Liver (tissue), 9 donors: ENCODE results near the gene TMEM214. TPM values are rescaled to one million over a fixed set of nuclear protein-coding genes. Genes with fewer than 3 reads are reported as not detected.
A peak's percentile ranks its signal among the peaks of the same experiment; 100 is the strongest.

Source experiments
- DNase-seq: peaks from one replicate; pipeline ENCODE4 v3.0.0-alpha.2; 2017; ENCODE audit warnings: low spot score
- H3K27ac ChIP-seq, 2 donors: one replicate each; pipeline ENCODE4 v1.7.0; 2013; ENCODE audit warnings: inconsistent platforms in 2 of 2, low read length in 2 of 2, control low read depth in 1 of 2, low read depth in 1 of 2, mild to moderate bottlenecking in 1 of 2
- H3K27me3 ChIP-seq, 4 donors: one replicate each; pipeline versions ENCODE4 v1.6.1 to v1.7.0; 2013; ENCODE audit warnings: low read length in 3 of 4, inconsistent platforms in 1 of 4, mild to moderate bottlenecking in 1 of 4, moderate library complexity in 1 of 4; ENCODE audit not compliant: control insufficient read depth in 4 of 4, insufficient read depth in 4 of 4
- H3K36me3 ChIP-seq, 4 donors: one replicate each; pipeline versions ENCODE4 v1.6.1 to v1.7.0; 2013; ENCODE audit warnings: low read length in 3 of 4, mild to moderate bottlenecking in 3 of 4, low read depth in 1 of 4, moderate library complexity in 1 of 4; ENCODE audit not compliant: control insufficient read depth in 4 of 4, insufficient read depth in 3 of 4
- H3K4me1 ChIP-seq, 4 donors: one replicate each; pipeline versions ENCODE4 v1.6.1 to v1.7.0; 2013; ENCODE audit warnings: low read length in 3 of 4, mild to moderate bottlenecking in 3 of 4, moderate library complexity in 1 of 4; ENCODE audit not compliant: control insufficient read depth in 4 of 4, insufficient read depth in 4 of 4
- H3K4me3 ChIP-seq, 3 donors: one replicate each; pipeline versions ENCODE4 v1.6.1 to v1.7.0; 2013; ENCODE audit warnings: low read length in 3 of 3, control low read depth in 1 of 3, low read depth in 1 of 3, mild to moderate bottlenecking in 1 of 3
- H3K9ac ChIP-seq, 2 donors: one replicate each; pipeline ENCODE4 v1.7.0; 2013; ENCODE audit warnings: low read length in 2 of 2, mild to moderate bottlenecking in 2 of 2, moderate library complexity in 2 of 2, control low read depth in 1 of 2, low read depth in 1 of 2
- H3K9me3 ChIP-seq, 4 donors: one replicate each; pipeline versions ENCODE4 v1.6.1 to v1.7.0; 2013; ENCODE audit warnings: low read length in 3 of 4; ENCODE audit not compliant: control insufficient read depth in 4 of 4
- CTCF ChIP-seq: fragments of 150-350 bp; IDR thresholded peaks from 2 replicates; pipeline ENCODE4 v1.5.1; 2017; ENCODE audit warnings: improper control_type of control experiment, low read depth, low read length; ENCODE audit not compliant: missing input control
- EGR1 ChIP-seq, 2 donors: IDR thresholded peaks; 2 replicates each; pipeline ENCODE4 v1.6.1; 2016 to 2018; ENCODE audit warnings: antibody characterized with exemption in 2 of 2, low read depth in 2 of 2
- FOXA2 ChIP-seq: IDR thresholded peaks from 2 replicates; pipeline ENCODE4 v1.6.1; 2016; ENCODE audit warnings: antibody characterized with exemption
- GABPA ChIP-seq, 2 donors: IDR thresholded peaks in 1 of 2; conservative IDR thresholded peaks in 1 of 2; 2 replicates each; pipeline ENCODE4 v1.6.1; 2016; ENCODE audit warnings: antibody characterized with exemption in 2 of 2, mild to moderate bottlenecking in 1 of 2, moderate library complexity in 1 of 2
- HNF4A ChIP-seq, 2 donors: conservative IDR thresholded peaks; 2 replicates each; pipeline ENCODE4 v1.6.1; 2016; ENCODE audit warnings: antibody characterized with exemption in 2 of 2, mild to moderate bottlenecking in 2 of 2
- JUND ChIP-seq, 2 donors: IDR thresholded peaks; 2 replicates each; pipeline ENCODE4 v1.6.1; 2016; ENCODE audit warnings: antibody characterized with exemption in 2 of 2
- NR2F2 ChIP-seq: IDR thresholded peaks from 2 replicates; pipeline ENCODE4 v1.6.1; 2016; ENCODE audit warnings: antibody characterized with exemption
- RAD21 ChIP-seq, 2 donors: IDR thresholded peaks; 2 replicates each; pipeline ENCODE4 v1.6.1; 2016; ENCODE audit warnings: antibody characterized with exemption in 2 of 2, mild to moderate bottlenecking in 2 of 2
- REST ChIP-seq: IDR thresholded peaks from 2 replicates; pipeline ENCODE4 v1.6.1; 2016; ENCODE audit warnings: antibody characterized with exemption, mild to moderate bottlenecking
- RXRA ChIP-seq, 2 donors: IDR thresholded peaks; 2 replicates each; pipeline ENCODE4 v1.6.1; 2017 to 2018; ENCODE audit warnings: antibody characterized with exemption in 2 of 2, mild to moderate bottlenecking in 1 of 2
- SP1 ChIP-seq: IDR thresholded peaks from 2 replicates; pipeline ENCODE4 v1.6.1; 2018; ENCODE audit warnings: antibody characterized with exemption, mild to moderate bottlenecking
- TAF1 ChIP-seq: conservative IDR thresholded peaks from 2 replicates; pipeline ENCODE4 v1.6.1; 2016; ENCODE audit warnings: antibody characterized with exemption, mild to moderate bottlenecking
- YY1 ChIP-seq: IDR thresholded peaks from 2 replicates; pipeline ENCODE4 v1.6.1; 2016; ENCODE audit warnings: antibody characterized with exemption, mild to moderate bottlenecking
- ZBTB33 ChIP-seq: IDR thresholded peaks from 2 replicates; pipeline ENCODE4 v1.6.1; 2016; ENCODE audit warnings: antibody characterized with exemption
- WGBS: extraction: QIAGEN DNeasy Blood & Tissue Kit; methylation state at CpG from one replicate; pipeline ENCODE4 v1.1.7; 2013; 5-methylcytosine and 5-hydroxymethylcytosine counted together
- polyA plus RNA-seq, 2 donors: library from polyadenylated mRNA; stranded (reverse) in 1 of 2; unstranded in 1 of 2; fragments of 200-250 nt in 1 of 2; fragments of >200 nt in 1 of 2; fragmentation: Nextera tagmentation in 1 of 2; extraction: Ambion mirVana in 1 of 2; gene quantifications; one replicate each; pipeline versions ENCODE4 v1.2.1 to v1.2.3, GENCODE V29; 2013 to 2015
- total RNA-seq, 2 donors: library from RNA; depleted of rRNA; stranded (reverse); fragments of >200 nt; gene quantifications; one replicate each; pipeline ENCODE4 v1.2.3, GENCODE V29; 2014
- TF ChIP-seq, protein P1 (sequence below): IDR thresholded peaks from 2 replicates; pipeline ENCODE4 v1.6.1; 2016; ENCODE audit warnings: antibody characterized with exemption
- TF ChIP-seq, protein P2 (sequence below): IDR thresholded peaks from 2 replicates; pipeline ENCODE4 v1.6.1; 2016; ENCODE audit warnings: antibody characterized with exemption
- donor health status: healthy.
- donor health status: healthy.
- donor health status: healthy.
- donor health status: healthy.
- donor health status: healthy.

Gene TMEM214
- total and polyA plus RNA-seq, 4 donors = 17.1 to 53.4 (median 38.4) TPM

DNA sequence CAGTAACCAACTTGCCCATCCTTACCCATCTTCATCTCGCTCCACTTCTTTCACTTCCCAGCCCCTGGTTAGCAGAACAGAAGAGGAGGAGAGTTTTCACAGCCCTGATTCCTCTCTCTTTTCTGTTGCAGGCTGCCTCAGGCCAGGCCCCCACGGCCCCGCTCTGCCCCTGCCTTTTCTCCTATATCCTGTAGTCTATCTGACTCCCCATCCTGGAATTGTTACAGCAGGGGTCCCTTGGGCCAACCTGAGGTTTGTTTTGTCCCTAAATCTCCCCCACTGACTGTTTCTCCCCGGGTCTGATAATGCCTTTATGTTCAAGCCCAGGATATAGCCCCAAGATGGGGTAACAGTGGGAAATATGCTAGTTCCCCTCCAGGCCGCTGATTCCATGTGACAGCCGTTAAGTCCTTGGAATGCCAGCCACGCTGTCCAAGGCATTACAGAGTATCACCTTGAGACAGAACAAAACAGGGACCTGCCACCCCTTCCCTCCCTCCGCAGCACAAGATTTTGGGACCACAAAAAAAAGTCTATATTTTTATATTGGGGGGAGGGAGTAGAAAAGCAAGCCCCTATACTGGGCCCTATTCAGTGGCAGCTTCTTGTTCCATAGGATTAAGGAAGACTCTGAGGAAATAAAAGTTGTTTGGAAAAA, 37.3 kb downstream of the TMEM214 start:
- H3K27me3 ChIP-seq = no peaks in the 10 kb centered on the region
- no peak overlapping the region for H3K9ac ChIP-seq
- peak overlapping the region in 2 of 3 donors; percentile 84 to 93 for H3K4me3 ChIP-seq
- peaks cover 0 to 15% (median 11%) of the 10 kb centered on the region in 4 donors for H3K36me3 ChIP-seq
- H3K9me3 ChIP-seq = no peaks in the 10 kb centered on the region
- DNase-seq = no peak
- peak overlapping the region in 1 of 2 donors; percentile 10 for H3K27ac ChIP-seq
- peaks cover 9 to 35% (median 19%) of the 10 kb centered on the region in 4 donors for H3K4me1 ChIP-seq
- WGBS = 87% methylated on average over 8 of the region's 8 CpGs
- TF ChIP-seq NR2F2 (no peak), GABPA (IDR thresholded peaks at IDR 0.05 in 1 of 2, conservative IDR thresholded peaks at IDR 0.05 in 1 of 2) (no peak), EGR1 (IDR thresholded peaks at IDR 0.05; ENCODE audit: low read depth in 2 of 2) (no peak), JUND (IDR thresholded peaks at IDR 0.05) (no peak), ZBTB33 (no peak), RAD21 (IDR thresholded peaks at IDR 0.05) (no peak), YY1 (no peak), HNF4A (conservative IDR thresholded peaks at IDR 0.05) (no peak), SP1 (no peak), FOXA2 (no peak), TAF1 (no peak), CTCF (no peak)
- TF ChIP-seq, protein P1, sequence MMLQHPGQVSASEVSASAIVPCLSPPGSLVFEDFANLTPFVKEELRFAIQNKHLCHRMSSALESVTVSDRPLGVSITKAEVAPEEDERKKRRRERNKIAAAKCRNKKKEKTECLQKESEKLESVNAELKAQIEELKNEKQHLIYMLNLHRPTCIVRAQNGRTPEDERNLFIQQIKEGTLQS = no peak

DNA sequence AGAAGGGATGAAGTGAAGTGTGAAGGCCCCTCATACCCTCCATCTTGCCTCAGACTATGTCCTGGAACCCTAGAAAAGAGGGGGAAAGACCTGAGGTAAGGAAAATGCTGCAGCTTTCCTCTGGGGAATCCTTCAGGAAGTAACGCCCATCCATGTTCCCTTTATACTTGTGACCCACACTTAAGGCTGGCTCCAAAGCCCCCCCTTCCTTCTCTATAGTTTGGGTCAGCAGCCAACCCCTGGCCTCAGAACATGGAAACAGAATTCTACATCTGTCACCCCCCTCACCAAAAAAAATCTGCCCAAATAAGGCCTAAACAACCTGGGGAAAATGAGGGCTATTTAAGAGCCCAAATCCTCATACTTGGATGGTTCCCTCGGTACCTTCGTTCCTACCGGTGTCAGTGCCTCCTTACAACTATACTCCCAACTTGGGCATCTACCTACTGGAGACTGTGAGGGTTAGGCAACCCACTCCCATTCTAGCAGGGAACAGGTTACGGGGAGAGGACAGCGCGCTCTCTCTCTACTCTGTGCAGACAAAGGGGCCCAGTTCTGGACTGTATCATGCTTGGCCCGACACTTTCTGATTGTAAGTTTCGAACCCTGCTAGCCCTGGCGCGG, 38.0 kb downstream of the TMEM214 start:
- TF ChIP-seq SP1 = no peak
- TF ChIP-seq EGR1 (IDR thresholded peaks at IDR 0.05; ENCODE audit: low read depth in 2 of 2) = no peak
- TF ChIP-seq HNF4A (conservative IDR thresholded peaks at IDR 0.05) = no peak
- TF ChIP-seq RXRA (IDR thresholded peaks at IDR 0.05) = no peak
- TF ChIP-seq, protein P2, sequence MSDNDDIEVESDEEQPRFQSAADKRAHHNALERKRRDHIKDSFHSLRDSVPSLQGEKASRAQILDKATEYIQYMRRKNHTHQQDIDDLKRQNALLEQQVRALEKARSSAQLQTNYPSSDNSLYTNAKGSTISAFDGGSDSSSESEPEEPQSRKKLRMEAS = no peak
- TF ChIP-seq REST = no peak
- no peak for TF ChIP-seq ZBTB33
- TF ChIP-seq, protein P1 = no peak
- no peak for TF ChIP-seq TAF1
- H3K4me1 ChIP-seq = peaks cover 9 to 38% (median 19%) of the 10 kb centered on the region in 4 donors
- H3K9ac ChIP-seq = peak overlapping the region; percentile 87 to 95

More for the DNA sequence above, 38.0 kb downstream of the TMEM214 start:
- DNase-seq = no peak
- 4% methylated on average over 11 of the region's 11 CpGs for WGBS
- Histone ChIP-seq H3K36me3 (peaks cover 0 to 15% (median 9%) of the 10 kb centered on the region in 4 donors), H3K4me3 (peak overlapping the region; percentile 84 to 96 (median 93)), H3K27me3 (no peaks in the 10 kb centered on the region), H3K9me3 (no peaks in the 10 kb centered on the region), H3K27ac (peak overlapping the region; percentile 87 to 90)
